Liver (tissue), 9 donors: ENCODE results near the gene SENP1. TPM values are rescaled to one million over a fixed set of nuclear protein-coding genes. Genes with fewer than 3 reads are reported as not detected.
A peak's percentile ranks its signal among the peaks of the same experiment; 100 is the strongest.

ENCODE experiments used
- DNase-seq: peaks from one replicate; pipeline ENCODE4 v3.0.0-alpha.2; 2017; ENCODE audit warnings: low spot score
- H3K27ac ChIP-seq, 2 donors: one replicate each; pipeline ENCODE4 v1.7.0; 2013; ENCODE audit warnings: inconsistent platforms in 2 of 2, low read length in 2 of 2, control low read depth in 1 of 2, low read depth in 1 of 2, mild to moderate bottlenecking in 1 of 2
- H3K27me3 ChIP-seq, 4 donors: one replicate each; pipeline versions ENCODE4 v1.6.1 to v1.7.0; 2013; ENCODE audit warnings: low read length in 3 of 4, inconsistent platforms in 1 of 4, mild to moderate bottlenecking in 1 of 4, moderate library complexity in 1 of 4; ENCODE audit not compliant: control insufficient read depth in 4 of 4, insufficient read depth in 4 of 4
- H3K36me3 ChIP-seq, 4 donors: one replicate each; pipeline versions ENCODE4 v1.6.1 to v1.7.0; 2013; ENCODE audit warnings: low read length in 3 of 4, mild to moderate bottlenecking in 3 of 4, low read depth in 1 of 4, moderate library complexity in 1 of 4; ENCODE audit not compliant: control insufficient read depth in 4 of 4, insufficient read depth in 3 of 4
- H3K4me1 ChIP-seq, 4 donors: one replicate each; pipeline versions ENCODE4 v1.6.1 to v1.7.0; 2013; ENCODE audit warnings: low read length in 3 of 4, mild to moderate bottlenecking in 3 of 4, moderate library complexity in 1 of 4; ENCODE audit not compliant: control insufficient read depth in 4 of 4, insufficient read depth in 4 of 4
- H3K4me3 ChIP-seq, 3 donors: one replicate each; pipeline versions ENCODE4 v1.6.1 to v1.7.0; 2013; ENCODE audit warnings: low read length in 3 of 3, control low read depth in 1 of 3, low read depth in 1 of 3, mild to moderate bottlenecking in 1 of 3
- H3K9ac ChIP-seq, 2 donors: one replicate each; pipeline ENCODE4 v1.7.0; 2013; ENCODE audit warnings: low read length in 2 of 2, mild to moderate bottlenecking in 2 of 2, moderate library complexity in 2 of 2, control low read depth in 1 of 2, low read depth in 1 of 2
- H3K9me3 ChIP-seq, 4 donors: one replicate each; pipeline versions ENCODE4 v1.6.1 to v1.7.0; 2013; ENCODE audit warnings: low read length in 3 of 4; ENCODE audit not compliant: control insufficient read depth in 4 of 4
- FOXA2 ChIP-seq: IDR thresholded peaks from 2 replicates; pipeline ENCODE4 v1.6.1; 2016; ENCODE audit warnings: antibody characterized with exemption
- GABPA ChIP-seq, 2 donors: IDR thresholded peaks in 1 of 2; conservative IDR thresholded peaks in 1 of 2; 2 replicates each; pipeline ENCODE4 v1.6.1; 2016; ENCODE audit warnings: antibody characterized with exemption in 2 of 2, mild to moderate bottlenecking in 1 of 2, moderate library complexity in 1 of 2
- HNF4G ChIP-seq: IDR thresholded peaks from 2 replicates; pipeline ENCODE4 v1.6.1; 2016; ENCODE audit warnings: antibody characterized with exemption
- NR2F2 ChIP-seq: IDR thresholded peaks from 2 replicates; pipeline ENCODE4 v1.6.1; 2016; ENCODE audit warnings: antibody characterized with exemption
- RXRA ChIP-seq, 2 donors: IDR thresholded peaks; 2 replicates each; pipeline ENCODE4 v1.6.1; 2017 to 2018; ENCODE audit warnings: antibody characterized with exemption in 2 of 2, mild to moderate bottlenecking in 1 of 2
- SP1 ChIP-seq: IDR thresholded peaks from 2 replicates; pipeline ENCODE4 v1.6.1; 2018; ENCODE audit warnings: antibody characterized with exemption, mild to moderate bottlenecking
- TAF1 ChIP-seq: conservative IDR thresholded peaks from 2 replicates; pipeline ENCODE4 v1.6.1; 2016; ENCODE audit warnings: antibody characterized with exemption, mild to moderate bottlenecking
- WGBS: extraction: QIAGEN DNeasy Blood & Tissue Kit; methylation state at CpG from one replicate; pipeline ENCODE4 v1.1.7; 2013; 5-methylcytosine and 5-hydroxymethylcytosine counted together
- polyA plus RNA-seq, 2 donors: library from polyadenylated mRNA; stranded (reverse) in 1 of 2; unstranded in 1 of 2; fragments of 200-250 nt in 1 of 2; fragments of >200 nt in 1 of 2; fragmentation: Nextera tagmentation in 1 of 2; extraction: Ambion mirVana in 1 of 2; gene quantifications; one replicate each; pipeline versions ENCODE4 v1.2.1 to v1.2.3, GENCODE V29; 2013 to 2015
- total RNA-seq, 2 donors: library from RNA; depleted of rRNA; stranded (reverse); fragments of >200 nt; gene quantifications; one replicate each; pipeline ENCODE4 v1.2.3, GENCODE V29; 2014
- TF ChIP-seq, protein P1 (sequence below): IDR thresholded peaks from 2 replicates; pipeline ENCODE4 v1.6.1; 2016; ENCODE audit warnings: antibody characterized with exemption
- TF ChIP-seq, protein P2 (sequence below): IDR thresholded peaks from 2 replicates; pipeline ENCODE4 v1.6.1; 2016; ENCODE audit warnings: antibody characterized with exemption, mild to moderate bottlenecking
- TF ChIP-seq, protein P3 (sequence below): IDR thresholded peaks from 2 replicates; pipeline ENCODE4 v1.6.1; 2016; ENCODE audit warnings: antibody characterized with exemption
- donor health status: healthy.
- donor health status: healthy.
- donor health status: healthy.
- donor health status: healthy.
- donor health status: healthy.

SENP1 gene
- total and polyA plus RNA-seq, 4 donors, result 1.4 to 11.7 (median 4.2) TPM

DNA sequence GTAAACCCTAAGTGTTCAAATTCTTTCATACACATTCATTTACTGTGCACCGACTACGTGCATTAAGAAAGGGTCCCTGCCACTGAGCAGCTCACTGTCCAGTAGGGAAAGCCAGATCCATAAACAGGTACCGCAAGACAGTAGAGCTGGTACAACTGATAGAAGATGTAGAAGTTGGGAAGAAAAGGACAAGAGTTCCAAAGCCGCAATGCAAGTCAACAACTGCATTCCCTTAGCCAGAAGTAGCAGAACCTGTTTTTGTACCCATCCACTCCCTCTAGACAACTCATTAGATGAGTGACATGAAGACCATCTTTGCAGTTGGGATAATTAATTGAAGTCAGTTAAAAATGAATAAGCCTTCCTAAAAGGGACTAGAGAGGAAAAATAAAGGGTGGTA is 1.3 kb downstream of the SENP1 start:
- H3K36me3 ChIP-seq, result peaks cover 0 to 3% (median 0%) of the 10 kb centered on the region in 4 donors
- TF ChIP-seq GABPA (IDR thresholded peaks at IDR 0.05 in 1 of 2, conservative IDR thresholded peaks at IDR 0.05 in 1 of 2) (no peak), RXRA (IDR thresholded peaks at IDR 0.05) (no peak)
- peak overlapping the region in 2 of 3 donors; percentile 4 to 98 for H3K4me3 ChIP-seq
- peaks cover 0 to 19% (median 17%) of the 10 kb centered on the region in 4 donors for H3K4me1 ChIP-seq
- no peaks in the 10 kb centered on the region for H3K9me3 ChIP-seq
- no peak for DNase-seq
- H3K9ac ChIP-seq, result no peak overlapping the region
- no peak overlapping the region for H3K27ac ChIP-seq
- WGBS, result 74% methylated on average over 4 of the region's 4 CpGs
- no peaks in the 10 kb centered on the region for H3K27me3 ChIP-seq

DNA sequence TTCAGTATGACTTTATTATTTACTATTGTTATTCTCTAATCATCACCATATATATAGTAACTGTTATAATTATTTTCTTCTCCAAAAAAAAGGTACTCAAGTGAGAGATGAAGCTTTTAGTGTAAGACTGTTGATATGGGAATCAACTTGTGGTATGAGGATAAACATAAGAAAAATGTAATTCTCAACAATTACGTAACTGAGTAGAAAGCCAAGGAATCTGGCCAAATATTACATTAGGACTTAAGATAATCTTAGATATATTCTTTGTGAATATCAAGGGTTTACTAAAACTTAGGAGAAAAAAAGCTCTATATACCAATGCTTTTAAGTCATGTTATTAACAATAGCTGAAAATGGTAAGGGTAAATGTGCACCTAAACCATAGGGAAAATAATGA is 13.3 kb downstream of the SENP1 start:
- H3K36me3 ChIP-seq, result peaks cover 0 to 37% (median 19%) of the 10 kb centered on the region in 4 donors
- no peak overlapping the region for H3K9ac ChIP-seq
- TF ChIP-seq GABPA (IDR thresholded peaks at IDR 0.05 in 1 of 2, conservative IDR thresholded peaks at IDR 0.05 in 1 of 2) (no peak), HNF4G (no peak), SP1 (no peak)
- TF ChIP-seq, protein P1, sequence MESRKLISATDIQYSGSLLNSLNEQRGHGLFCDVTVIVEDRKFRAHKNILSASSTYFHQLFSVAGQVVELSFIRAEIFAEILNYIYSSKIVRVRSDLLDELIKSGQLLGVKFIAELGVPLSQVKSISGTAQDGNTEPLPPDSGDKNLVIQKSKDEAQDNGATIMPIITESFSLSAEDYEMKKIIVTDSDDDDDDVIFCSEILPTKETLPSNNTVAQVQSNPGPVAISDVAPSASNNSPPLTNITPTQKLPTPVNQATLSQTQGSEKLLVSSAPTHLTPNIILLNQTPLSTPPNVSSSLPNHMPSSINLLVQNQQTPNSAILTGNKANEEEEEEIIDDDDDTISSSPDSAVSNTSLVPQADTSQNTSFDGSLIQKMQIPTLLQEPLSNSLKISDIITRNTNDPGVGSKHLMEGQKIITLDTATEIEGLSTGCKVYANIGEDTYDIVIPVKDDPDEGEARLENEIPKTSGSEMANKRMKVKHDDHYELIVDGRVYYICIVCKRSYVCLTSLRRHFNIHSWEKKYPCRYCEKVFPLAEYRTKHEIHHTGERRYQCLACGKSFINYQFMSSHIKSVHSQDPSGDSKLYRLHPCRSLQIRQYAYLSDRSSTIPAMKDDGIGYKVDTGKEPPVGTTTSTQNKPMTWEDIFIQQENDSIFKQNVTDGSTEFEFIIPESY, result no peak
- H3K27ac ChIP-seq, result no peak overlapping the region
- H3K4me1 ChIP-seq, result no peaks in the 10 kb centered on the region
- DNase-seq, result no peak
- H3K27me3 ChIP-seq, result no peaks in the 10 kb centered on the region
- H3K4me3 ChIP-seq, result no peak overlapping the region
- no peaks in the 10 kb centered on the region for H3K9me3 ChIP-seq
- 97% methylated on average over 1 of the region's 1 CpG for WGBS

DNA sequence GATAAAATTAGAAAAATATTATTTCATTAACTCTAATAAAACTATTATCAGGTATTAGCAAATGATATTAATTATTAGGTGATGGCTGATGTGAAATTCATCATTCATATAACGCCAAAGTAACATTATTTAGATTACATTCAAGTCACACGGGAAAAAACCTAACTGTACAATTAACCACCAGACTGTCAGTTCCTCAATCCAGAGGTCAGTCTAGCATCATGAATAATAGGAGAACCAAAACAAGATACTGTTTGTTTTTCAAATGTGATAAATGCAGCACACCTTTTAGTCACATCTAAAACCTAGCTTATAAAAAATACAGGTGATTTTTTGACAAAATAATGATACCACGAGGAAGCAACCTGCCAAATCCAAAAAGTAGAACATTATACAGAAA is 19.6 kb downstream of the SENP1 start:
- no peak for DNase-seq
- Histone ChIP-seq H3K4me1 (no peaks in the 10 kb centered on the region), H3K27ac (no peak overlapping the region), H3K9me3 (no peaks in the 10 kb centered on the region), H3K4me3 (no peak overlapping the region), H3K27me3 (no peaks in the 10 kb centered on the region), H3K9ac (no peak overlapping the region), H3K36me3 (peaks cover 4 to 40% (median 20%) of the 10 kb centered on the region in 4 donors)
- WGBS, result 94% methylated on average over 3 of the region's 3 CpGs
- TF ChIP-seq, protein P1, result no peak
- no peak for TF ChIP-seq NR2F2
- TF ChIP-seq FOXA2, result no peak
- TF ChIP-seq, protein P2, sequence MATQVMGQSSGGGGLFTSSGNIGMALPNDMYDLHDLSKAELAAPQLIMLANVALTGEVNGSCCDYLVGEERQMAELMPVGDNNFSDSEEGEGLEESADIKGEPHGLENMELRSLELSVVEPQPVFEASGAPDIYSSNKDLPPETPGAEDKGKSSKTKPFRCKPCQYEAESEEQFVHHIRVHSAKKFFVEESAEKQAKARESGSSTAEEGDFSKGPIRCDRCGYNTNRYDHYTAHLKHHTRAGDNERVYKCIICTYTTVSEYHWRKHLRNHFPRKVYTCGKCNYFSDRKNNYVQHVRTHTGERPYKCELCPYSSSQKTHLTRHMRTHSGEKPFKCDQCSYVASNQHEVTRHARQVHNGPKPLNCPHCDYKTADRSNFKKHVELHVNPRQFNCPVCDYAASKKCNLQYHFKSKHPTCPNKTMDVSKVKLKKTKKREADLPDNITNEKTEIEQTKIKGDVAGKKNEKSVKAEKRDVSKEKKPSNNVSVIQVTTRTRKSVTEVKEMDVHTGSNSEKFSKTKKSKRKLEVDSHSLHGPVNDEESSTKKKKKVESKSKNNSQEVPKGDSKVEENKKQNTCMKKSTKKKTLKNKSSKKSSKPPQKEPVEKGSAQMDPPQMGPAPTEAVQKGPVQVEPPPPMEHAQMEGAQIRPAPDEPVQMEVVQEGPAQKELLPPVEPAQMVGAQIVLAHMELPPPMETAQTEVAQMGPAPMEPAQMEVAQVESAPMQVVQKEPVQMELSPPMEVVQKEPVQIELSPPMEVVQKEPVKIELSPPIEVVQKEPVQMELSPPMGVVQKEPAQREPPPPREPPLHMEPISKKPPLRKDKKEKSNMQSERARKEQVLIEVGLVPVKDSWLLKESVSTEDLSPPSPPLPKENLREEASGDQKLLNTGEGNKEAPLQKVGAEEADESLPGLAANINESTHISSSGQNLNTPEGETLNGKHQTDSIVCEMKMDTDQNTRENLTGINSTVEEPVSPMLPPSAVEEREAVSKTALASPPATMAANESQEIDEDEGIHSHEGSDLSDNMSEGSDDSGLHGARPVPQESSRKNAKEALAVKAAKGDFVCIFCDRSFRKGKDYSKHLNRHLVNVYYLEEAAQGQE, result no peak
- TF ChIP-seq, protein P3, sequence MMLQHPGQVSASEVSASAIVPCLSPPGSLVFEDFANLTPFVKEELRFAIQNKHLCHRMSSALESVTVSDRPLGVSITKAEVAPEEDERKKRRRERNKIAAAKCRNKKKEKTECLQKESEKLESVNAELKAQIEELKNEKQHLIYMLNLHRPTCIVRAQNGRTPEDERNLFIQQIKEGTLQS, result no peak
- TF ChIP-seq TAF1, result no peak
